ENCODE results near the gene PAQR5.

- TF ChIP-seq, protein P1, sequence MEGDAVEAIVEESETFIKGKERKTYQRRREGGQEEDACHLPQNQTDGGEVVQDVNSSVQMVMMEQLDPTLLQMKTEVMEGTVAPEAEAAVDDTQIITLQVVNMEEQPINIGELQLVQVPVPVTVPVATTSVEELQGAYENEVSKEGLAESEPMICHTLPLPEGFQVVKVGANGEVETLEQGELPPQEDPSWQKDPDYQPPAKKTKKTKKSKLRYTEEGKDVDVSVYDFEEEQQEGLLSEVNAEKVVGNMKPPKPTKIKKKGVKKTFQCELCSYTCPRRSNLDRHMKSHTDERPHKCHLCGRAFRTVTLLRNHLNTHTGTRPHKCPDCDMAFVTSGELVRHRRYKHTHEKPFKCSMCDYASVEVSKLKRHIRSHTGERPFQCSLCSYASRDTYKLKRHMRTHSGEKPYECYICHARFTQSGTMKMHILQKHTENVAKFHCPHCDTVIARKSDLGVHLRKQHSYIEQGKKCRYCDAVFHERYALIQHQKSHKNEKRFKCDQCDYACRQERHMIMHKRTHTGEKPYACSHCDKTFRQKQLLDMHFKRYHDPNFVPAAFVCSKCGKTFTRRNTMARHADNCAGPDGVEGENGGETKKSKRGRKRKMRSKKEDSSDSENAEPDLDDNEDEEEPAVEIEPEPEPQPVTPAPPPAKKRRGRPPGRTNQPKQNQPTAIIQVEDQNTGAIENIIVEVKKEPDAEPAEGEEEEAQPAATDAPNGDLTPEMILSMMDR (IDR thresholded peaks at IDR 0.05), result no peak
- TF ChIP-seq POLR2A (IDR thresholded peaks at IDR 0.05), result no peak
Measured at GRCh38 chr15:69412701-69413100, 114.0 kb downstream of the PAQR5 start.
